K562 (cell line): ENCODE results near the gene ZNF10. TPM values are rescaled to one million over a fixed set of nuclear protein-coding genes. Genes with fewer than 3 reads are reported as not detected.

Source experiments
- EGR1 ChIP-seq: fragments of 450-650 bp; conservative IDR thresholded peaks from 2 replicates; pipeline ENCODE4 v1.6.1; 2017; ENCODE audit warnings: mild to moderate bottlenecking
- NCOA4 ChIP-seq: fragments of 450-650 bp; IDR thresholded peaks from 2 replicates; pipeline ENCODE4 v1.6.1; 2018; ENCODE audit warnings: mild to moderate bottlenecking; ENCODE audit not compliant: partially characterized antibody
- RBM39 ChIP-seq: fragments of 200-400 bp; formaldehyde crosslinking; optimal IDR thresholded peaks from 2 replicates; pipeline ENCODE3; 2018; ENCODE audit warnings: low read depth, low read length
- SAFB2 ChIP-seq: fragments of 200-400 bp; formaldehyde crosslinking; IDR thresholded peaks from 2 replicates; pipeline ENCODE4 v1.6.1; 2018; ENCODE audit warnings: borderline replicate concordance, low read length, low read depth, moderate library complexity; ENCODE audit not compliant: severe bottlenecking
- SP2 ChIP-seq: IDR thresholded peaks from 2 replicates; pipeline ENCODE4 v1.6.1; 2011; ENCODE audit warnings: mild to moderate bottlenecking, low read depth, low read length, moderate library complexity; ENCODE audit not compliant: poor library complexity, severe bottlenecking; ENCODE audit errors: extremely low read depth
- ZBTB8A ChIP-seq: fragments of 450-650 bp; IDR thresholded peaks from 2 replicates; pipeline ENCODE4 v1.6.1; 2018; ENCODE audit warnings: mild to moderate bottlenecking, moderate library complexity; ENCODE audit not compliant: partially characterized antibody
- ZNF347 ChIP-seq: fragments of 450-650 bp; formaldehyde crosslinking; IDR thresholded peaks from 2 replicates; pipeline ENCODE4 v1.4.0; 2020; ENCODE audit warnings: low read depth, mild to moderate bottlenecking, moderate library complexity
- polyA plus RNA-seq, 8 experiments: library from polyadenylated mRNA; depleted of rRNA in 4 of 8; stranded (reverse) in 5 of 8; unstranded in 3 of 8; fragments of >200 nt; fragmentation: Nextera tagmentation in 2 of 8; fragmentation: Illumina TruSeq in 1 of 8; extraction: Ambion mirVana in 2 of 8; extraction: Trizol in 1 of 8; gene quantifications; 2 replicates each; pipeline versions ENCODE4 v1.2.1 to v1.2.3, GENCODE V29; 2011 to 2014; ENCODE audit warnings: inconsistent platforms in 1 of 8, missing spikeins in 1 of 8
- total RNA-seq, 7 experiments: library from RNA; depleted of rRNA in 6 of 7; stranded (reverse); fragments of >200 nt in 6 of 7; fragmentation: Illumina TruSeq in 2 of 7; extraction: Trizol in 2 of 7; gene quantifications; 2 replicates each; pipeline versions ENCODE4 v1.2.1 to v1.2.3, GENCODE V29; 2011 to 2021; ENCODE audit warnings: low replicate concordance in 1 of 7
- TF ChIP-seq, protein P1 (sequence below): fragments of 200-800 bp; sonication (Bioruptor generic); IDR thresholded peaks from 2 replicates; pipeline ENCODE4 v1.6.1; 2017; ENCODE audit warnings: missing genetic modification characterization, missing compliant biosample characterization
- TF ChIP-seq, protein P2 (sequence below): IDR thresholded peaks from 2 replicates; pipeline ENCODE4 v1.6.1; 2016; ENCODE audit warnings: missing genetic modification characterization, missing compliant biosample characterization
- TF ChIP-seq, protein P3 (sequence below), 3 experiments: fragments of 200-800 bp in 1 of 3; sonication (Bioruptor generic) in 1 of 3; sonication (generic) in 1 of 3; formaldehyde crosslinking in 1 of 3; IDR thresholded peaks; 2 replicates each; pipeline versions ENCODE4 v1.6.1 to v1.8.0; 2016 to 2022; ENCODE audit warnings: mild to moderate bottlenecking in 2 of 3, missing compliant biosample characterization in 2 of 3, missing genetic modification characterization in 2 of 3, missing genetic modification reagents in 1 of 3
- TF ChIP-seq, protein P4 (sequence below), 2 experiments: fragments of 450-650 bp; IDR thresholded peaks; 2 replicates each; pipeline ENCODE4 v1.6.1; 2018; ENCODE audit warnings: mild to moderate bottlenecking in 2 of 2, low read depth in 1 of 2; ENCODE audit not compliant: partially characterized antibody in 2 of 2
- TF ChIP-seq, protein P5 (sequence below): sonication (generic); formaldehyde crosslinking; IDR thresholded peaks from 2 replicates; pipeline ENCODE4 v1.9.0; 2022; ENCODE audit warnings: mild to moderate bottlenecking, missing genetic modification reagents
- TF ChIP-seq, protein P6 (sequence below): fragments of 450-650 bp; IDR thresholded peaks from 2 replicates; pipeline ENCODE4 v1.6.1; 2014; ENCODE audit warnings: low read depth, mild to moderate bottlenecking, moderate library complexity, borderline replicate concordance

The ZNF10 gene
- total and polyA plus RNA-seq, 9 of the 15 experiments (the other 6 are each of a cell fraction or from before 2014, with no cell fraction given), result 3.5 to 5.8 (median 4.9) TPM

DNA sequence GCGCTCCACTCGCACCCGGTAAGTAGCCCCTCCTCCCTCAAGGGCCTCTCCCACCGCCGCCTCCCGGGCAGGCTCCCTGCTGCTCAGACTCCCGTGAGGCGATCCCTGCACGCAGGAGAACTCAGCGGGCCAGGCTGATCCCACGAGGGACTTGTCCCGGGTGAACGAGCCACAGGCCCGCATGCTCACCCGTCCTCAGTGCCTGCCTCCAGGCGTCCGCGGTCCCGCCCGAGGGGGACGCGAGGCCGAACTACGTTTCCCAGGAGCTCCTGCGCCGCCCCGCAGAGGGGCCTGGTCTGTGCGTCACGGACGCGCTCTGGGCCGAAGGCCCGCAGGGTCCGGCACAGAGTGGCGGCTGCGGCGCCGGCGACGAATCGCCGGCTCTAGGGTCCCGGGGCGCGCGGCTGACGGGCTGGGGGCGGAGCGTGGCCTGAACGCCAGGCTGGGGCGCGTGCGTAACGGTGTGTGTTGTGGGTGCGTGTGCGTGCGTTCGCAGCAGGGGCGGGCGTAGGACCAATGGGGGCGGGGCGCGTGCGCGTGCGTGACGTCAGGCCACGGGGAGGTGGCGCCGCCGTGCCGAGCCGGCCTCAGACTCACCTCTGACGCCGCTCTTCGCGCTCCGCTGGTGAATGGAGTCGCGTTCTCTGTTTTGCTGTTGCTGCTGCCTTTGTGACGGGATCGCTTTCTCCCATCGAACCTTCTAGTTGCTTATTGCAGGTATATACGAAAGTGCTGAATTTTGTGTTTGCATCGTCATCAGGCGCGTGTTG is at the start of gene ZNF10, which contains the start of gene ZNF891 (continued):
- TF ChIP-seq SP2 (no peak), ZBTB8A (no peak), EGR1 (peak; percentile 84), ZNF347 (CRISPR knock-in tag) (no peak), RBM39 (no peak), NCOA4 (no peak), SAFB2 (no peak)
- TF ChIP-seq, protein P1, sequence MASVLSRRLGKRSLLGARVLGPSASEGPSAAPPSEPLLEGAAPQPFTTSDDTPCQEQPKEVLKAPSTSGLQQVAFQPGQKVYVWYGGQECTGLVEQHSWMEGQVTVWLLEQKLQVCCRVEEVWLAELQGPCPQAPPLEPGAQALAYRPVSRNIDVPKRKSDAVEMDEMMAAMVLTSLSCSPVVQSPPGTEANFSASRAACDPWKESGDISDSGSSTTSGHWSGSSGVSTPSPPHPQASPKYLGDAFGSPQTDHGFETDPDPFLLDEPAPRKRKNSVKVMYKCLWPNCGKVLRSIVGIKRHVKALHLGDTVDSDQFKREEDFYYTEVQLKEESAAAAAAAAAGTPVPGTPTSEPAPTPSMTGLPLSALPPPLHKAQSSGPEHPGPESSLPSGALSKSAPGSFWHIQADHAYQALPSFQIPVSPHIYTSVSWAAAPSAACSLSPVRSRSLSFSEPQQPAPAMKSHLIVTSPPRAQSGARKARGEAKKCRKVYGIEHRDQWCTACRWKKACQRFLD (CRISPR knock-in tag), result 0 out of 2 replicates have a peak, but pooled peaks have one; percentile 54
- TF ChIP-seq, protein P2, sequence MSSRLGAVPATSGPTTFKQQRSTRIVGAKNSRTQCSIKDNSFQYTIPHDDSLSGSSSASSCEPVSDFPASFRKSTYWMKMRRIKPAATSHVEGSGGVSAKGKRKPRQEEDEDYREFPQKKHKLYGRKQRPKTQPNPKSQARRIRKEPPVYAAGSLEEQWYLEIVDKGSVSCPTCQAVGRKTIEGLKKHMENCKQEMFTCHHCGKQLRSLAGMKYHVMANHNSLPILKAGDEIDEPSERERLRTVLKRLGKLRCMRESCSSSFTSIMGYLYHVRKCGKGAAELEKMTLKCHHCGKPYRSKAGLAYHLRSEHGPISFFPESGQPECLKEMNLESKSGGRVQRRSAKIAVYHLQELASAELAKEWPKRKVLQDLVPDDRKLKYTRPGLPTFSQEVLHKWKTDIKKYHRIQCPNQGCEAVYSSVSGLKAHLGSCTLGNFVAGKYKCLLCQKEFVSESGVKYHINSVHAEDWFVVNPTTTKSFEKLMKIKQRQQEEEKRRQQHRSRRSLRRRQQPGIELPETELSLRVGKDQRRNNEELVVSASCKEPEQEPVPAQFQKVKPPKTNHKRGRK (tag), result no peak
- TF ChIP-seq, protein P3, sequence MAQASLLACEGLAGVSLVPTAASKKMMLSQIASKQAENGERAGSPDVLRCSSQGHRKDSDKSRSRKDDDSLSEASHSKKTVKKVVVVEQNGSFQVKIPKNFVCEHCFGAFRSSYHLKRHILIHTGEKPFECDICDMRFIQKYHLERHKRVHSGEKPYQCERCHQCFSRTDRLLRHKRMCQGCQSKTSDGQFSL (CRISPR knock-in tag; IDR thresholded peaks at IDR 0.05), result no peak
- TF ChIP-seq, protein P3 (tag; IDR thresholded peaks at IDR 0.05), result no peak
- TF ChIP-seq, protein P4, sequence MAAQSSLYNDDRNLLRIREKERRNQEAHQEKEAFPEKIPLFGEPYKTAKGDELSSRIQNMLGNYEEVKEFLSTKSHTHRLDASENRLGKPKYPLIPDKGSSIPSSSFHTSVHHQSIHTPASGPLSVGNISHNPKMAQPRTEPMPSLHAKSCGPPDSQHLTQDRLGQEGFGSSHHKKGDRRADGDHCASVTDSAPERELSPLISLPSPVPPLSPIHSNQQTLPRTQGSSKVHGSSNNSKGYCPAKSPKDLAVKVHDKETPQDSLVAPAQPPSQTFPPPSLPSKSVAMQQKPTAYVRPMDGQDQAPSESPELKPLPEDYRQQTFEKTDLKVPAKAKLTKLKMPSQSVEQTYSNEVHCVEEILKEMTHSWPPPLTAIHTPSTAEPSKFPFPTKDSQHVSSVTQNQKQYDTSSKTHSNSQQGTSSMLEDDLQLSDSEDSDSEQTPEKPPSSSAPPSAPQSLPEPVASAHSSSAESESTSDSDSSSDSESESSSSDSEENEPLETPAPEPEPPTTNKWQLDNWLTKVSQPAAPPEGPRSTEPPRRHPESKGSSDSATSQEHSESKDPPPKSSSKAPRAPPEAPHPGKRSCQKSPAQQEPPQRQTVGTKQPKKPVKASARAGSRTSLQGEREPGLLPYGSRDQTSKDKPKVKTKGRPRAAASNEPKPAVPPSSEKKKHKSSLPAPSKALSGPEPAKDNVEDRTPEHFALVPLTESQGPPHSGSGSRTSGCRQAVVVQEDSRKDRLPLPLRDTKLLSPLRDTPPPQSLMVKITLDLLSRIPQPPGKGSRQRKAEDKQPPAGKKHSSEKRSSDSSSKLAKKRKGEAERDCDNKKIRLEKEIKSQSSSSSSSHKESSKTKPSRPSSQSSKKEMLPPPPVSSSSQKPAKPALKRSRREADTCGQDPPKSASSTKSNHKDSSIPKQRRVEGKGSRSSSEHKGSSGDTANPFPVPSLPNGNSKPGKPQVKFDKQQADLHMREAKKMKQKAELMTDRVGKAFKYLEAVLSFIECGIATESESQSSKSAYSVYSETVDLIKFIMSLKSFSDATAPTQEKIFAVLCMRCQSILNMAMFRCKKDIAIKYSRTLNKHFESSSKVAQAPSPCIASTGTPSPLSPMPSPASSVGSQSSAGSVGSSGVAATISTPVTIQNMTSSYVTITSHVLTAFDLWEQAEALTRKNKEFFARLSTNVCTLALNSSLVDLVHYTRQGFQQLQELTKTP (IDR thresholded peaks at IDR 0.05; ENCODE audit: low read depth in 1 of 2, partially characterized antibody in 2 of 2), result peak in 1 of 2 experiments; percentile 92
- TF ChIP-seq, protein P5, sequence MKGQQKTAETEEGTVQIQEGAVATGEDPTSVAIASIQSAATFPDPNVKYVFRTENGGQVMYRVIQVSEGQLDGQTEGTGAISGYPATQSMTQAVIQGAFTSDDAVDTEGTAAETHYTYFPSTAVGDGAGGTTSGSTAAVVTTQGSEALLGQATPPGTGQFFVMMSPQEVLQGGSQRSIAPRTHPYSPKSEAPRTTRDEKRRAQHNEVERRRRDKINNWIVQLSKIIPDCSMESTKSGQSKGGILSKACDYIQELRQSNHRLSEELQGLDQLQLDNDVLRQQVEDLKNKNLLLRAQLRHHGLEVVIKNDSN (CRISPR knock-in tag), result peak; percentile 73
- TF ChIP-seq, protein P6, sequence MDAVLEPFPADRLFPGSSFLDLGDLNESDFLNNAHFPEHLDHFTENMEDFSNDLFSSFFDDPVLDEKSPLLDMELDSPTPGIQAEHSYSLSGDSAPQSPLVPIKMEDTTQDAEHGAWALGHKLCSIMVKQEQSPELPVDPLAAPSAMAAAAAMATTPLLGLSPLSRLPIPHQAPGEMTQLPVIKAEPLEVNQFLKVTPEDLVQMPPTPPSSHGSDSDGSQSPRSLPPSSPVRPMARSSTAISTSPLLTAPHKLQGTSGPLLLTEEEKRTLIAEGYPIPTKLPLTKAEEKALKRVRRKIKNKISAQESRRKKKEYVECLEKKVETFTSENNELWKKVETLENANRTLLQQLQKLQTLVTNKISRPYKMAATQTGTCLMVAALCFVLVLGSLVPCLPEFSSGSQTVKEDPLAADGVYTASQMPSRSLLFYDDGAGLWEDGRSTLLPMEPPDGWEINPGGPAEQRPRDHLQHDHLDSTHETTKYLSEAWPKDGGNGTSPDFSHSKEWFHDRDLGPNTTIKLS, result peak; percentile 83
